ENCODE data around the gene CERS6. TPM values are rescaled to one million over a fixed set of nuclear protein-coding genes. Genes with fewer than 3 reads are reported as not detected.

Gene CERS6
- total RNA-seq, 4 donors from 2014 or later: 45.0 to 61.2 (median 56.4) TPM

- TF ChIP-seq CTCF (IDR thresholded peaks at IDR 0.05): peak in 2 of 4 experiments; percentile 21 to 48
- TF ChIP-seq POLR2AphosphoS5 (IDR thresholded peaks at IDR 0.05): peak; percentile 95
- no peak for TF ChIP-seq POLR2A (IDR thresholded peaks at IDR 0.05)
- TF ChIP-seq EP300 (IDR thresholded peaks at IDR 0.05): peak; percentile 80
- H3K27me3 ChIP-seq: no peaks in the 10 kb centered on the region
Measured at GRCh38 chr2:168632709-168633121, 176.6 kb downstream of the CERS6 start.

GRCh38 chr2:168633200-168633599, 177.1 kb downstream of the CERS6 start:
- TF ChIP-seq POLR2AphosphoS5 (IDR thresholded peaks at IDR 0.05) (peak; percentile 79), EP300 (IDR thresholded peaks at IDR 0.05) (no peak)
- Histone ChIP-seq H3K4me3 (no peak overlapping the region), H3K4me1 (peaks cover 13 to 50% (median 28%) of the 10 kb centered on the region in 3 donors), H3K27me3 (no peaks in the 10 kb centered on the region), H3K27ac (peak overlapping the region; percentile 80 to 99 (median 86)), H3K9me3 (no peaks in the 10 kb centered on the region), H3K36me3 (no peaks in the 10 kb centered on the region)
- peak; percentile 69 for ATAC-seq
- WGBS, 2 donors (ENCODE audit: low coverage in 1 of 2): 0 to 33% methylated on average over 1 of the region's 1 CpG

More at GRCh38 chr2:168632709-168633121, 176.6 kb downstream of the CERS6 start:
- Histone ChIP-seq H3K9me3 (no peaks in the 10 kb centered on the region), H3K27ac (peak overlapping the region; percentile 85 to 99 (median 88)), H3K36me3 (no peaks in the 10 kb centered on the region), H3K4me3 (no peak overlapping the region), H3K4me1 (peaks cover 13 to 50% (median 24%) of the 10 kb centered on the region in 3 donors)
- peak; percentile 96 for ATAC-seq
- WGBS, 2 donors (ENCODE audit: low coverage in 1 of 2): 15 to 23% methylated on average over 7 of the region's 7 CpGs

- no peak overlapping the region for H3K4me3 ChIP-seq
- peak overlapping the region; percentile 80 to 99 (median 86) for H3K27ac ChIP-seq
- WGBS, 2 donors (ENCODE audit: low coverage in 1 of 2): 57 to 90% methylated on average over 1 of the region's 1 CpG
- peaks cover 14 to 56% (median 31%) of the 10 kb centered on the region in 3 donors for H3K4me1 ChIP-seq
- H3K27me3 ChIP-seq: no peaks in the 10 kb centered on the region
- H3K9me3 ChIP-seq: no peaks in the 10 kb centered on the region
- TF ChIP-seq EP300 (IDR thresholded peaks at IDR 0.05) (no peak), CTCF (IDR thresholded peaks at IDR 0.05) (no peak), POLR2A (IDR thresholded peaks at IDR 0.05) (no peak), POLR2AphosphoS5 (IDR thresholded peaks at IDR 0.05) (no peak)
- ATAC-seq: no peak
- H3K36me3 ChIP-seq: no peaks in the 10 kb centered on the region
Measured at GRCh38 chr2:168633895-168634294, 177.8 kb downstream of the CERS6 start.

- no peaks in the 10 kb centered on the region for H3K36me3 ChIP-seq
- H3K9me3 ChIP-seq: no peaks in the 10 kb centered on the region
- ATAC-seq: peak; percentile 22
- 0% methylated on average over 3 of the region's 3 CpGs; no CpG with 5 or more reads in 1 of the 2 donors for WGBS, 2 donors (ENCODE audit: low coverage in 1 of 2)
- peak overlapping the region; percentile 80 to 99 (median 86) for H3K27ac ChIP-seq
- H3K4me1 ChIP-seq: peaks cover 17 to 68% (median 37%) of the 10 kb centered on the region in 3 donors
- H3K27me3 ChIP-seq: no peaks in the 10 kb centered on the region
- TF ChIP-seq CTCF (IDR thresholded peaks at IDR 0.05): no peak
- TF ChIP-seq POLR2AphosphoS5 (IDR thresholded peaks at IDR 0.05): peak; percentile 42
- no peak overlapping the region for H3K4me3 ChIP-seq
Measured at GRCh38 chr2:168635065-168635577, 179.0 kb downstream of the CERS6 start.

- no peak for ATAC-seq
Measured at GRCh38 chr2:168639018-168639417, 182.9 kb downstream of the CERS6 start.

More at GRCh38 chr2:168639018-168639417, 182.9 kb downstream of the CERS6 start:
- H3K27me3 ChIP-seq: no peaks in the 10 kb centered on the region
- H3K4me3 ChIP-seq: no peak overlapping the region
- H3K9me3 ChIP-seq: no peaks in the 10 kb centered on the region
- TF ChIP-seq CTCF (IDR thresholded peaks at IDR 0.05): no peak
- TF ChIP-seq EP300 (IDR thresholded peaks at IDR 0.05): no peak
- no peak for TF ChIP-seq POLR2A (IDR thresholded peaks at IDR 0.05)
- TF ChIP-seq POLR2AphosphoS5 (IDR thresholded peaks at IDR 0.05): no peak
- peaks cover 12 to 52% (median 32%) of the 10 kb centered on the region in 3 donors for H3K4me1 ChIP-seq
- H3K36me3 ChIP-seq: no peaks in the 10 kb centered on the region
- 15 to 50% methylated on average over 1 to 2 of the region's 2 CpGs for WGBS, 2 donors (ENCODE audit: low coverage in 1 of 2)
- peak overlapping the region; percentile 71 to 97 (median 81) for H3K27ac ChIP-seq
